ENCODE results near the gene IQCE.
"Not testable (repeated sequence)": the region's sequence is repeated elsewhere in the genome, so short reads cannot be mapped to it uniquely, and the experiment has no call there.

GRCh38 chr7:2532816-2533215 is 26.0 kb upstream of the IQCE start:
- not testable (repeated sequence) for TF ChIP-seq ZNF274 (IDR thresholded peaks at IDR 0.05; ENCODE audit: low read depth, low read length); YY1 (IDR thresholded peaks at IDR 0.05; ENCODE audit: insufficient read depth, insufficient read length); SUZ12 (IDR thresholded peaks at IDR 0.05; ENCODE audit: extremely low read depth, insufficient read depth, insufficient read length)
